IPS DF 4.7 (cell line): ENCODE measurements around the gene TNFRSF11A.

Source experiments
- DNase-seq: peaks from one replicate; pipeline ENCODE4 v3.0.0-alpha.2; 2013; ENCODE audit warnings: low spot score; ENCODE audit errors: extremely low read depth

Gene TNFRSF11A

GRCh38 chr18:62324181-62324828 is 805 bp upstream of the TNFRSF11A start:
- no peak for DNase-seq

DNA sequence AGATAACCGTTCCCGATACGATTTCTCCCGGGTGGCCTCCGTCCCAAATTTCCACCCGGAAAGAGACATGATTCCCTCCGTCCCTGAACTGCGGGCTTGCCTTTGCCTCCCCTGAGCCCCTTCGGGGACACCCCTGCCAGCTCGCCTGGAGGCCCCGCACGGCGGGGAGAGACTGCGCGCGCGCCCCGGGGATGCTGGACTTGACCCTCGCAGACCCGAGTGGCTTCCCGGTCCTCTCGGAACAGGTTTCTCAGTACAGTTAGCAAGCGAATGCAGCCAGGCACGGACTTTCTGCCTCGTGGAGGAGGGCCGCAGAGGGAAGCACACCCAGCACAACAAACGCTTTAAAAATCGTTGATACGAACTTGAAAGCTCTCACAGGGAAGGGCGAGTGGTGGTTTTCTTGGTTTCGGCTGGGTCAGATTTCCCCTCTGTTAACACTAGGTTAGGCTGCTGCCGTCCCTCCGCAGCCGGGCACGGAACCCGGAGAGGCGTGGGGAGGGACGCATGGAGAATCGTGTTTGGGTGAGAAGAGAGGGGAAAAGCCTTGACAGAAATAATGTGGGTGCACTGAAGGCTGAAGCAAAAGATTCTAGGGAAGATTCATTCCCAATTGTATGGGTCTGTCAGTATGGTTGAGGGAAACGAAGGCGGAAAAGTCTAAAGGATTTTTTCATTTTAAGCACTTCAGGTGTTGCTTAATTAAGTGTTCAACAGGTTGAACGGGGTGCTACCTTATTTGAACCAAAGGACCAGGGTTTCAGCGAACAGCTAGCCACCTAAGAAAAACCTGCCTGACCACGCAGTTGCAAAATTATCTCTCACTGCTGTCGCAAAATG is 916 bp downstream of the TNFRSF11A start:
- DNase-seq: no peak

GRCh38 chr18:62326646-62327348 is 1.7 kb downstream of the TNFRSF11A start:
- DNase-seq: no peak

DNA sequence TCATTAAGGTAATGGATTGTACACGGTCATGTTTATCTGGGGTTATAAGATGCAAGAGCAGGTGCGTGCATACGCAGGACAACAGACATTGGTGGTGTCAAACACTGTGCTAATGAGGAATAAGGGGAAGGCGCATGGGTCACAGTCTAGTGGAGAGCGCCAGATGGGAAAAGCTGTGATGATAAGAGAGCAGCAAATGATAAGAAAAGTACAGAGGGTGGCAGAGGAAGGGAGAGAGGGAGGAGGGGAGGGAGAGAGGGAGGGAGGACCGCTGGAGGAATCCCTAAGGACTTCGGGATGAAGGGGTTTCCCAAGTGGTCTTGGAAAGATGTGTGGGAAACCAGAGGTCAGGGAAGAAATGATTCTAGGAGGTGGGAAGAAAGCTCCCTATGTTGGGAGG is 2.9 kb downstream of the TNFRSF11A start:
- DNase-seq: no peak

- no peak for DNase-seq
These were observed 3.7 kb downstream of the TNFRSF11A start for GRCh38 chr18:62328586-62329525.

DNA sequence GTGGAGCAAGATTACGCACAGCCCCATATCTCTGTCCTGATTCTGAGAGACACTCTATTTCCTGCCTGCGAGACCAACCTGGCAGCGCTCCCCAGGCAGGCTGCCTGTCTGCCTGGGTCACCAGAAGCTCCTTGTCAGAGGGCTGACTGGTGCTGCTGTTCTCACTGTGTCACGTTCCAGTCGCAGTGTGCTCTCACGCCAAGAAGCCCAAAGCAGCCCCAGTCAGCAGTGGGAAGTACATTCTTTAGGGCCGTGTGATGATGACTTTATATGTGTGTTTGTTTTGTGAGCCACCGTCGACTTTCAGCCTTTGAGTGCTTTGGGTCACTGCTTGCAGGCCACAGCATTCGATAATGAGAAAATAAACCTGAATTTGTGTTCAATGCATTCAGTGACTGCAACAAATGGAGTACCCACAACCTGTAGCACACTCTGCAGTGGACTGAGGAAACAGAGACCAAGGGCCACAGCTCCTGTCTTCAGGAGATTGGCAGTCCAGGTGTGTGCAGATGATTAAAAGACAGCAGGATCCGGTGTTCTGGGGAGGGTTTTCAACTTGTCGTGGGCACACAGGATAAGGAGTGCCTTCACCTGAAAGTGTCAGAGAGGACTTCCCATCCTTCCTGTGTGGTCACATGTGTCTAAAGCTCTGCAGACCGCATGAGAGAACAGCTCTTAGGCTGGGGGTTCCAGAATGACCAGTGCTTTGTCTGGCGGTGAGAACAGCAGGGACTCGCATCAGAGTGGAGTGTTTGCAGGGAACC is 4.8 kb downstream of the TNFRSF11A start:
- no peak for DNase-seq

DNA sequence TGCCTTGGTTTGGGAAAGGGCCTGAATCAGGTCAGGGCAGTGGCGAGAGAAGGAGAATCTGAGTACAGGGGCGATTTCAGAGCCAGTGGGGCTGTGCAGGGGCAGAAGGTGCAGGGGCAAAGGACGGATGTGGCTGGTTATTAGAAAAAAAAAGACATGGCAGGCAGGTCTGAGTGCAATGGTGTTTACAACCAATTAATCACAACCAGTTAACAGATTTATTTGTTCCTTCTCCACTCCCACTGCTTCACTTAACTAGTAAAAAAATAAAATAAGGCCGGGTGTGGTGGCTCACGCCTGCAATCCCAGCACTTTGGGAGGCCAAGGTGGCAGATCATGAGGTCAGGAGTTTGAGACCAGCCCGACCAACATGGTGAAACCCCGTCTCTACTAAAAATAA is 5.5 kb downstream of the TNFRSF11A start:
- DNase-seq: no peak

DNA sequence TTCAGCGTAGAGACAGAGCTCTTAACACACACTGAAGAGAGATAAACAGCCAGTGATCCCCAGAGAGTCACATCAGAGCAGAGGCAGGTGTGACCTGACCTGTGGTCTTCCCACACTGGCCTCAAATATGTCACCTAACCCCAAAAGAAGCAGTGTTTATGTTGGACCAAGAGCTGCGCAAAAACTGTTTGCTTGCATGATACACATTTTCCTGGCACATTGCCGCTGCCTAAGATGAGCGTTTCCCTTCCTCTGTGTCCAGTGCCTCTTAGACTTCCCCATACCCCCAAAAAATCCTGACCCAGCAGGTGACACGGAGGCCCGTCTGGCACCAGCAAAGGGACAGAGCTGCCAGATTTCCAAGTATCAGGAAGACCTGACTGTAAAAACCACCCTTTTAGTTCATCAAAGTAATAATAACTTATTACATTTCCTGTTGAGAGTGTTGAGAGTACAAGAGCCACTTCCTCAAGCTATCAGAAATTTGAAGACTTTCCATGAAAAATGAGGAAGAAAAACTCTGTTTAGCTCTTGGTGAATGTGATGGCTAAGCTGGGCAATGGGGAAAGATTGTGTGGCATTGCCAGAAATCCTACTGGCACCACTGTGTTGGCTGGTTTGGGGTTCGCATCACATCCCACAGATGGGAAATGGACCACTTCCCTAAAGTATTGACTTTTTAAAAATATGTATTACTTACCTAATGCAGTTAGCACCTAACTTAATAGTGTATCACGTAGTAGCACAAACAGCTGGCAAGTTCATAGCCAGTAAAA is 6.7 kb downstream of the TNFRSF11A start:
- no peak for DNase-seq

- no peak for DNase-seq
These were observed 7.3 kb downstream of the TNFRSF11A start for GRCh38 chr18:62332431-62332830.

DNA sequence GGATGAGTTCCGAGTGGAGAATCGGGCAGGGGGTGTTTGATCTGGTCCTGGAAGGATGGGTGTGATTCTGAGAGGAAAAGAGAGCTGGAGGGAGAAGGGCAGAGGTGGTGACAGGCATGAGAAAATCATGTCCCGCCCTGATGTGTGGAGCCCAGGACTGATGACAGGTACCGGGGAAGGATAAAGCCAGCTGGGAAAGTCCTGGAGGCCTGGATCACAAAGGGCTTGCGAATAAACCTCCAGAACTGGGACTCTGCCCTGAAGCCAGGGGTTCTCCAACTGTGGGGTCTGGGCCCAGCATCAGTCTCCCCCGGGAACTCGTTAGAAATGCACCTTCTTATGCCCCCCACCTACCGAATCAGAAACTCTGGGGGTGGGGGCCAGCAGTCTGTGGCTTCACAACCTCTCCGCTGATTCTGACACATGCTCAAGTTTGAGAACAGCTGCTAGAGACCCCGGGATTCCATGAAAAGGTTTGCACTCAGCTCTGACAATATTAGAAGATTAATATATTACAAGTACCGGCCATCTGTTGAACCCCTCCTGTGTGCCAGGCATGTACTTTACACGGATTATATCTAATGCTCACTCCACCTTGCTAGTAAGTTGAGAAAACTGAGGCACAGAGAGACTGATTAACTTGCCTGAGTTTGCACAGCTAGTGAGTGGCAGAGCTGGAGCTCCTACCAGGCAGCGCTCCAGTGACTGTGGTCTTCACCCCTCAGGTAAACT is 8.0 kb downstream of the TNFRSF11A start:
- no peak for DNase-seq

DNA sequence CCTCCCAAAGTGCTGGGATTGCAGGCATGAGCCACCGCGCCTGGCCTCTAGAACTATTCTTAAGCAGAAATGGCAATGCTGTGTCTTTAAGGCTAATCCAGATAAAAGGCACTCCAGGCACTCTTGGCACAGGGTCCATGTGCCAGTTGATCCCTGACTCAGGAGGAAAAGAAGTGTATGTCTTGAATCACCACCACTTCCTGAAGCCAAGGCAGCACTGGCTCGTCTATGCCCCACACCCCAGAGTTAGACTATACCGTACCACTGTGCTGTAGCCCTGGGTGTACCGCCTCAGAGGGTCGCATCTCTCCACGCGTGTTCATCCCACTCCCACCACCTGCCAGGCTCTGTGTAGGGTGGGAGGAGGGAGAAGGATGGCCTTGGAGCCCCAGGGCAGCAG is 9.0 kb downstream of the TNFRSF11A start:
- no peak for DNase-seq

DNA sequence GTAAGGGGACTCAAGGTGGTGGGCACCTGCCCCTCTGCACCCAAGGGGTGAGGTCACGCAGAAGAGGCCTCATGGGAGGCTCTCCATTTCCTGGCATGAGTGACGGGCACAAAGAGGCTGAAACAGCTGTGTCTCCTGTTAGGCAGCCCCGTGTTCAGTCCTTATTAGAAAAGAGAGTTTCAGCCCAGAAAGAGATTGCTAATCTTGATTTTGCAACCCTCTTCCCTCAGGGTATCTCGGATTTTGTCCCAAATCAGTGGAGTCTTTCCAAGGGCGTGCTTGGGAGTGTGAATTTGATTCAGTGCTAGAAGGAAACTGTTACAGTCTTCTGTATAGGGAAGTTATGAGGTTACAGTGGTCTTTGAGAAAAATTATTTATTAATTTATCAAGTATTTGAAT is 10.4 kb downstream of the TNFRSF11A start:
- no peak for DNase-seq

DNA sequence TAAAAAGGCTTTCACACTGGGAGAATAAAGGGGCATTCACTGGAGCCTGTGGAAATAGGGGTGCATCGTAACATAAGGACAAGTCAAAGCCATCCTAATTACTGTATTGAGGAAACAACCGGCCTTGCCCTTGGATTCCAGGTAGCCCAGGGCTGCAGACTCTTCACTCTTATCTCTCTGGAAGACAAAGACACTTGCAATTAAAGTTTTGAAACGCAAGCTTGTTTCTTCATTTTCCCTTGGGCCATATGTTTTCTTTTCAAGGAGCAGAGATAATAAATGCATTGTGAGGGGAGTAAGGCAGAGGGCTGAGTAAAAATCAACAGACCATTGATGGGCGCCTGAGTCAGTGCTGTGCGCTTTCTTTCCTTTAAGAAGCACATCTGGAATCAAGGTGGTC is 11.5 kb downstream of the TNFRSF11A start:
- no peak for DNase-seq

GRCh38 chr18:62337336-62337735 is 12.2 kb downstream of the TNFRSF11A start:
- no peak for DNase-seq

GRCh38 chr18:62338446-62339105 is 13.5 kb downstream of the TNFRSF11A start:
- no peak for DNase-seq

DNA sequence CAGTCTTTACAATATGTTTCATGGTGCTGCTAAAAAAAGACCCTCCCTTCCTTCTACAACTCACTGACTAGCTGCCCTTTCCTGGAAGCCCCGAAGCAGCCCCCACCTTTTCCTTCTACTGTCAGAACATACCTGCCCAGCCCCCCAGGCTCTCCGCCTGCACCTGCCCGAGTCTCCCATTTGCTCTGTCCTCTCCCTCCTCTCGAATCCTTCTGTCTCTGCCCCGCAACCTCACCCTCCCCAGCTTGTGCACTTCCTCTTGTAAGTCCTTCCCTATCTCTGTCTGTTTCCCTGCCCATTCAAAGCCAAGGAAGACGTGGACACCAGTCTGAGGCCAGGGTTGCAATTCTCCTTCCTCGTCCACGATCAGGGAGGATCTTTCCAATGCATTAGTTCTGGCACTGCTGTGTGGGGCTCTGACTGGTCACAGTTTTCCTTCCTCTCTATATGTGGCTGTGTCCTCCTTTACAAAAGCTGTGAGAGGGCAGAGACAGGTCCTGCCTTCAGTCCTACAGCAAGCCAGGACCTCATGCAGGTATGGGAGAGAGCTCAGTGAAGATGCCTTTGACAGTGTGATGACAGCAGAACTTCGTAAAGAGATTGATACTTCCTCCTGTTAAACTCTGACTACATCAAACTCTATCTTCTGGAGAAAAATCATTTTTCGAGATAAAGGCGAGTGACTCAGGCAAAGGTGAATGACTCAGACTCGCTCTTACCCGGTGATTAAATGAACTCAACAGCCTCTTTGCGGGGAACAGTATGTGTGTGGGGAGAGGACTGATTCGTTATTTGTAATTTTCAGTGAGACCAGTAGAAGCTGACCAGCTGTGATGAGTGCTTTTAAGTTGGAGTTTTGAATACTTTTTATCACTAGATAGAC is 14.2 kb downstream of the TNFRSF11A start:
- DNase-seq: no peak

GRCh38 chr18:62340996-62341395 is 15.9 kb downstream of the TNFRSF11A start:
- DNase-seq: no peak
